ENCODE results near the gene SLC13A2. TPM values are rescaled to one million over a fixed set of nuclear protein-coding genes. Genes with fewer than 3 reads are reported as not detected.

SLC13A2 gene
- total RNA-seq, 2 donors from 2014 or later: not detected

DNA sequence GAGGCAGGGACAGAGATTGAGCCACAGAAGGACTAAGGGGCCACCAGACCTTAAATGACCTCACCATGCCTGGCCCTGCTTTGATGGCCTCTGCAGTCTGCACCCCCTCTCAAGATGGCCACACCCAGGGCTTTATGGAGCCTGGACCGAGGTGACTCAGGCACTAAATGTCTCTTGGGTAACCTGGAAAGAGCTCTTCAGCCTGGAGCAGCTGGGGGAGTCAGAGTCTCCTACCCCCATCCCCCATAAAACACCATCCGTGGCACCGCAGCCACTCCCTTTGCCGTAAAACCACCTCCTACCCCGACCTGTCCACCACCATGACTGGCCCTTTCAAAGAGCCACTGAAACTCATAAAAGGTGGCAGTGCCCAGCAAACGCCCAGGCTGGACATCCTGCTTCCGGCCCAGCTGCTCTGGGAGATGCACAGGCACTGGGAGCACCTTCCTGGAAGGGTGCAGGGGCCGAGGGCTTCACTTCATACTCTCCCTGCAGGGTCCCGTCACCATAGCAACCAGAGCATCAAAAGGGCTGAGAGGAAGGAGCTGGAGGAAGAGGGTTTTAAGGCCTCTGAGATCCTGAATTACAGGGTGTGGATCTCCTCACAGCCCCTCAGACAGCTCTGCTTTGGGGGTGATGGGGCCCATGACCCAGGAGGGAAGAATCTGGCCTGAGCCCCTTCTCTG lies 55.0 kb downstream of the SLC13A2 start:
- no peak overlapping the region for H3K4me3 ChIP-seq (ENCODE audit: low read length)
- H3K9me3 ChIP-seq (ENCODE audit: control insufficient read depth, low read length): no peaks in the 10 kb centered on the region
- H3K27me3 Mint-ChIP-seq (ENCODE audit: insufficient read depth): peaks cover 5% of the 10 kb centered on the region
- H3K36me3 Mint-ChIP-seq (ENCODE audit: low read depth): no peaks in the 10 kb centered on the region
- no peak overlapping the region for H3K27ac ChIP-seq (ENCODE audit: low read depth, low read length)
- peaks cover 10% of the 10 kb centered on the region for H3K27me3 ChIP-seq (ENCODE audit: control insufficient read depth, insufficient read depth, low read length, poor library complexity, severe bottlenecking)
- H3K9ac ChIP-seq (ENCODE audit: extremely low read depth, low read length, poor library complexity, severe bottlenecking): no peak overlapping the region
- no peak overlapping the region for H3K4me3 Mint-ChIP-seq
- H3K4me1 ChIP-seq (ENCODE audit: control insufficient read depth, insufficient read depth, low read length): no peaks in the 10 kb centered on the region
- H3K4me1 Mint-ChIP-seq: peaks cover 4% of the 10 kb centered on the region
- no peaks in the 10 kb centered on the region for H3K36me3 ChIP-seq (ENCODE audit: control insufficient read depth, insufficient read depth, low read length)
- TF ChIP-seq, protein P1, sequence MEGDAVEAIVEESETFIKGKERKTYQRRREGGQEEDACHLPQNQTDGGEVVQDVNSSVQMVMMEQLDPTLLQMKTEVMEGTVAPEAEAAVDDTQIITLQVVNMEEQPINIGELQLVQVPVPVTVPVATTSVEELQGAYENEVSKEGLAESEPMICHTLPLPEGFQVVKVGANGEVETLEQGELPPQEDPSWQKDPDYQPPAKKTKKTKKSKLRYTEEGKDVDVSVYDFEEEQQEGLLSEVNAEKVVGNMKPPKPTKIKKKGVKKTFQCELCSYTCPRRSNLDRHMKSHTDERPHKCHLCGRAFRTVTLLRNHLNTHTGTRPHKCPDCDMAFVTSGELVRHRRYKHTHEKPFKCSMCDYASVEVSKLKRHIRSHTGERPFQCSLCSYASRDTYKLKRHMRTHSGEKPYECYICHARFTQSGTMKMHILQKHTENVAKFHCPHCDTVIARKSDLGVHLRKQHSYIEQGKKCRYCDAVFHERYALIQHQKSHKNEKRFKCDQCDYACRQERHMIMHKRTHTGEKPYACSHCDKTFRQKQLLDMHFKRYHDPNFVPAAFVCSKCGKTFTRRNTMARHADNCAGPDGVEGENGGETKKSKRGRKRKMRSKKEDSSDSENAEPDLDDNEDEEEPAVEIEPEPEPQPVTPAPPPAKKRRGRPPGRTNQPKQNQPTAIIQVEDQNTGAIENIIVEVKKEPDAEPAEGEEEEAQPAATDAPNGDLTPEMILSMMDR (conservative IDR thresholded peaks at IDR 0.05): no peak
- 55 to 79% methylated on average over 3 to 9 of the region's 9 CpGs for WGBS, 2 experiments (ENCODE audit: insufficient coverage in 1 of 2, insufficient read length in 1 of 2)
- no peaks in the 10 kb centered on the region for H3K9me3 Mint-ChIP-seq
- DNase-seq: no peak
- H3K27ac Mint-ChIP-seq: no peak overlapping the region

DNA sequence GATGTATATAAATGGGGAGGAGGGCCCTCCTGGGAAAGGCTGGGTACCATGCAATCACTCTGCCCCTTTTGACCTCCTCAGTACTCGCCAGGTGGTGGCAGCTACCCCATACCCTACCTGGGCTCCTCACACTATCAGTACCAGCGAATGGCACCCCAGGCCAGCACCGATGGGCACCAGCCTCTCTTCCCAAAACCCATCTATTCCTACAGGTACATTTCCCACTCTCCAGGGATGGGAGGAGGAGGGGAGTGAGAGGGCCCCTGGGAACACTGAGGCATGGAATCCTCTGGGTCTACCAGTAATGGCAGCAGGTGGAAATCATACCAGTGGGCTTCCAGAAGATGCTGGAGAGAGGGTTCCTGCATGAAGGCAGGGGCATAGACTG lies 55.6 kb downstream of the SLC13A2 start:
- no peaks in the 10 kb centered on the region for H3K9me3 ChIP-seq (ENCODE audit: control insufficient read depth, low read length)
- H3K9ac ChIP-seq (ENCODE audit: extremely low read depth, low read length, poor library complexity, severe bottlenecking): no peak overlapping the region
- H3K27ac Mint-ChIP-seq: no peak overlapping the region
- H3K4me1 Mint-ChIP-seq: peaks cover 4% of the 10 kb centered on the region
- no peak overlapping the region for H3K4me3 ChIP-seq (ENCODE audit: low read length)
- TF ChIP-seq, protein P1 (conservative IDR thresholded peaks at IDR 0.05): no peak
- no peaks in the 10 kb centered on the region for H3K4me1 ChIP-seq (ENCODE audit: control insufficient read depth, insufficient read depth, low read length)
- no peaks in the 10 kb centered on the region for H3K9me3 Mint-ChIP-seq
- no peaks in the 10 kb centered on the region for H3K36me3 Mint-ChIP-seq (ENCODE audit: low read depth)
- WGBS, 2 experiments (ENCODE audit: insufficient coverage in 1 of 2, insufficient read length in 1 of 2): 87% methylated on average over 3 of the region's 3 CpGs; no CpG with 5 or more reads in 1 of the 2 experiments
- DNase-seq: no peak
- H3K4me3 Mint-ChIP-seq: no peak overlapping the region
- H3K27me3 ChIP-seq (ENCODE audit: control insufficient read depth, insufficient read depth, low read length, poor library complexity, severe bottlenecking): peaks cover 10% of the 10 kb centered on the region
- H3K27ac ChIP-seq (ENCODE audit: low read depth, low read length): no peak overlapping the region
- no peaks in the 10 kb centered on the region for H3K36me3 ChIP-seq (ENCODE audit: control insufficient read depth, insufficient read depth, low read length)
- H3K27me3 Mint-ChIP-seq (ENCODE audit: insufficient read depth): peaks cover 5% of the 10 kb centered on the region

DNA sequence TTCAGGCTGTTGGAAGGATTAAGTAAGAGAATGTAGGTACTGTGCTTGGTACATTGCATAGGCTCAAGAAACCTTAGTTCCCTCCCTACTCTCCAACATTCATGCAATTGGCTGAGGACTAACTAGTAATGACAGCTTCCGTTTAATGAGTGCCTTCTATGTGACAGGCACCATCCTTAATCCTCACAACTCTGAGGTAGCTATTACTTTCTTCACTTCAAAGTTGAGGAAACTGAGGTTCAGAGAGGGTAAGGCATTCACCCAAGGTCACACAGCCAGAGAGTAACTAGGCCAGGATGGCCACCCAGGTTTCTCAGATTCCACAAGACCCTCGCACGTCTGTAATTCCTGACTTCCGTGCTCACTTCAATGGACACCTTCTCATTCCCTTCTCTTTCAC lies 56.8 kb downstream of the SLC13A2 start:
- H3K27me3 ChIP-seq (ENCODE audit: control insufficient read depth, insufficient read depth, low read length, poor library complexity, severe bottlenecking): peaks cover 10% of the 10 kb centered on the region
- H3K4me3 ChIP-seq (ENCODE audit: low read length): no peak overlapping the region
- H3K4me3 Mint-ChIP-seq: no peak overlapping the region
- H3K27ac Mint-ChIP-seq: no peak overlapping the region
- TF ChIP-seq, protein P1 (conservative IDR thresholded peaks at IDR 0.05): no peak
- no peaks in the 10 kb centered on the region for H3K36me3 ChIP-seq (ENCODE audit: control insufficient read depth, insufficient read depth, low read length)
- H3K36me3 Mint-ChIP-seq (ENCODE audit: low read depth): no peaks in the 10 kb centered on the region
- H3K9me3 ChIP-seq (ENCODE audit: control insufficient read depth, low read length): no peaks in the 10 kb centered on the region
- no peak overlapping the region for H3K27ac ChIP-seq (ENCODE audit: low read depth, low read length)
- no peaks in the 10 kb centered on the region for H3K4me1 ChIP-seq (ENCODE audit: control insufficient read depth, insufficient read depth, low read length)
- DNase-seq: no peak
- H3K9ac ChIP-seq (ENCODE audit: extremely low read depth, low read length, poor library complexity, severe bottlenecking): no peak overlapping the region
- H3K27me3 Mint-ChIP-seq (ENCODE audit: insufficient read depth): peaks cover 5% of the 10 kb centered on the region
- WGBS, 2 experiments (ENCODE audit: insufficient coverage in 1 of 2, insufficient read length in 1 of 2): 91 to 100% methylated on average over 3 to 4 of the region's 4 CpGs
- no peaks in the 10 kb centered on the region for H3K9me3 Mint-ChIP-seq
- peaks cover 4% of the 10 kb centered on the region for H3K4me1 Mint-ChIP-seq

Measured in endodermal cell (in vitro differentiated cells).